Memory B cell (primary cell): Measurements from ENCODE around the gene PGGHG.

Experiments
- ATAC-seq: fragments of 150-1000 bp; cut with Tn5 transposase; 2 replicates; pipeline ENCODE4 v1.10.0; 2021; ENCODE audit warnings: low read depth, mild to moderate bottlenecking, moderate library complexity
- DNase-seq, 2 donors: peaks; one replicate each; pipeline ENCODE4 v3.0.0; 2022; ENCODE audit warnings: low spot score in 2 of 2
- H3K27ac Mint-ChIP-seq: one replicate; pipeline ENCODE4 v1.8.0; 2022; ENCODE audit warnings: mild to moderate bottlenecking, moderate library complexity, mixed read lengths
- H3K27me3 Mint-ChIP-seq: one replicate; pipeline ENCODE4 v1.8.0; 2022; ENCODE audit warnings: mixed read lengths
- H3K36me3 Mint-ChIP-seq: one replicate; pipeline ENCODE4 v1.8.0; 2022; ENCODE audit warnings: mild to moderate bottlenecking, mixed read lengths
- H3K4me1 Mint-ChIP-seq: one replicate; pipeline ENCODE4 v1.8.0; 2022; ENCODE audit warnings: mixed read lengths
- H3K4me3 Mint-ChIP-seq: one replicate; pipeline ENCODE4 v1.8.0; 2022; ENCODE audit warnings: mild to moderate bottlenecking, moderate library complexity, mixed read lengths
- H3K9me3 Mint-ChIP-seq: one replicate; pipeline ENCODE4 v1.8.0; 2022; ENCODE audit warnings: mixed read lengths

Gene PGGHG

DNA sequence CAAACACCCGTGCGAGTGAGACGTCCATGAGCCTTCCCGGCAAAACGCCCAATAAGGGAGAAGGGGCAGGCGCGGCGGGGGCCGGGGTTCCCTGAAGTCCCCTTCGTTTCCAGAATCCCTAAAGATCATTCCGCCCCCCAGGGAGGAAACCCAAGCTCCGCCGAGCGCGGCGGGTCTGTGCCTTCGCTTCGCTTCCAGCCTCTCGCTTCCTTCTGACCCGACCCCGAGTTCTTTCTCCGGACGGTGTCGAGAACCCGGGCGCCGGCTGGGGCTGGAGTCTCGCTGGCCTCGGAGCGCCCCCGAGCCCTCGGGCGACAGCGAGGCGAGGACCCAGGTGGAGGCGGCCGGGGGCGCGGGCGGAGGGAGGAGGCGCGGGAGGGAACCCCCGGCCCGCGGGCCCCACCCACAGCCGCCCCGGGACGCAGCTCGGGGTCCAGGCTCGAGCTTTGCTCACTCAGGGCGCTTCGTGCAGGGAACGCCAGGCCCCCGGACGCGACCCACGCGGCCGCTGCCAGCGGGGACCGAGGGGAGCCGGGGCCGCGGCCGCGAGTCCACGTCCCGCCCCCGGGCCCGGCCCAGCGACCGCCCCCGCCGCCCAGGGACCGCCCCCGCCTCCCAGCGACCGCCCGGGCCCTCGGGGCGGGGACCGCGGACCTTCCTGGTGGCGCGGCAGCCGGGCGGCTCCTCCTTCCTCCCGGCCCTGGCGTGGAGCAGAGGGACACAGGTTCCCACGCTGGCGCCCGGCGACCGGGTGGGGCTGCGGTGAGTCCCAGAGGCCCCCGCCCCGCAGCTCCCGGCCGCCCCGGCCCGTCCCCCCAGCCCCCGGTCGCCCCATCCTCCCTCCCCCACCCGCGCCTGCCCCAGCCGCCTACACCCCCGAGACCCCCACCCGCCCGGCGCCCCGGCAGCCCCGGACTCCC, at the start of gene PGGHG:
PGGHG (plus strand) TSS at position 649 of the 920 bp plus-strand sequence. CDS start 691 bp downstream, outside the sequence.
- peaks cover 7% of the 10 kb centered on the region for H3K27me3 Mint-ChIP-seq
- H3K27ac Mint-ChIP-seq, result peak within 1 kb of the TSS; percentile 83
- peaks cover 8% of the 10 kb centered on the region for H3K36me3 Mint-ChIP-seq
- H3K9me3 Mint-ChIP-seq, result no peaks in the 10 kb centered on the region
- H3K4me3 Mint-ChIP-seq, result peak within 1 kb of the TSS; percentile 96
- DNase-seq (no peak), ATAC-seq (peak; percentile 76)
- H3K4me1 Mint-ChIP-seq, result peaks cover 24% of the 10 kb centered on the region

DNA sequence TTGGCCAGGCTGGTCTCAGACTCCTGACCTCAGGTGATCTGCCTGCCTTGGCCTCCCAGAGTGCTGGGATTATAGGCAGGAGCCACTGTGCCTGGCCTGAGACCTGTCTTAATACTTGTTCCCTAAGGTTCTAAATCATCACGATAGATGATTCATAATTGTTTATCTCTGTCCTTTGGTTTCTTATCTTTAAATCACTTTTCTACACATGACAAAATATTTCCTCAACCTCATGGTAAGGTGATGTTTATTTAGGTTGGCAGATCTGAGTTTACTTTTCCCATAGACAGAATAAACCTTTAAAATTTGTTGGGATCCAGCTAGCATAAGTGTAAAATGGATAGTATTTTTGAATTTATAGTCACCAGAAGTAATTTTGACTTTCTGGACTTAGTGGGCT, 48.6 kb upstream of the PGGHG start:
- no peaks in the 10 kb centered on the region for H3K27me3 Mint-ChIP-seq
- H3K27ac Mint-ChIP-seq, result no peak overlapping the region

DNA sequence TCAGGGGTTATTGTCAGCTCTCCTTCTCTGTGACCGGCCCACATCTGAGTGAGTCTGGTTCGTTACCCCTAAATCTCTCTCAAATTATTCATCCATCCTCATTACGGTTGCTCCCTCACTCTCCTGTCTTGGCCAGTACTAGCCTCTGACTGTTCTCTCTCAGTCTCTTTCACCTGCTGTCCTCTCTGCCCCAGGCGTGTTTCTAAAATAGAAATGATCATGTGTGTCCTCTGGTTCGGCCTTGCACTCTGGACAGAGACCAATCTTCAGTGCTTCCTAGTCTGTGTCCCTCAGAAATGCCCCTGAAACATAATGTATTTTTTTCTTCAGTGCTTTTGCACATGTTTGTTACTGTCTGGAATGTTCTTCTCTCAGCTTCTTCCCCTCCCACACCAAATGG, 47.3 kb upstream of the PGGHG start:
- no peaks in the 10 kb centered on the region for H3K9me3 Mint-ChIP-seq
- ATAC-seq (no peak), DNase-seq (no peak)
- H3K4me1 Mint-ChIP-seq, result peaks cover 17% of the 10 kb centered on the region
- no peak overlapping the region for H3K4me3 Mint-ChIP-seq
- peak overlapping the region; percentile 9 for H3K27ac Mint-ChIP-seq
- peaks cover 32% of the 10 kb centered on the region for H3K36me3 Mint-ChIP-seq
- H3K27me3 Mint-ChIP-seq, result no peaks in the 10 kb centered on the region

More for the DNA sequence above, 48.6 kb upstream of the PGGHG start:
- H3K4me3 Mint-ChIP-seq, result no peak overlapping the region
- H3K36me3 Mint-ChIP-seq, result peaks cover 24% of the 10 kb centered on the region
- ATAC-seq (no peak), DNase-seq (no peak)
- peaks cover 20% of the 10 kb centered on the region for H3K4me1 Mint-ChIP-seq
- no peaks in the 10 kb centered on the region for H3K9me3 Mint-ChIP-seq

DNA sequence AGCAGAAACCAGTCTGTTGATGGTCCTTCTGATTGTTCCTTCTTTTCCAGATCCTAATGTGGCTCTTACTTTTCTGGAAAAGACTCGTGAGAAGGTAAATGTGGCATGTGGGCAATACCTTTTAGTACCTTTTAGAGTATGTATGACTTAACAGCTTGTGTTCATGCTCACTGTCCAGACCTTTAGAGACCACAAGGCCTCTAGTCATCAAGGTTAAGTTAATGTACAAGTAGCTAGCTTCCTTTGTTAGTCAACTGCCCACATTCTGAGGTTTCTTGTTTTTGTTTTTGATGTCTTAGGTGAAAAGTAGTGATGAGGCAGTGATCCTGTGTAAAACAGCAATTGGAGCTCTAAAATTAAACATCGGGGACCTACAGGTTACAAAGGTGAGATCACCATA, 44.5 kb upstream of the PGGHG start:
- H3K4me3 Mint-ChIP-seq, result no peak overlapping the region
- H3K9me3 Mint-ChIP-seq, result no peaks in the 10 kb centered on the region
- ATAC-seq (no peak), DNase-seq (no peak)
- H3K4me1 Mint-ChIP-seq, result peaks cover 17% of the 10 kb centered on the region
- H3K36me3 Mint-ChIP-seq, result peaks cover 42% of the 10 kb centered on the region
- H3K27me3 Mint-ChIP-seq, result no peaks in the 10 kb centered on the region
- H3K27ac Mint-ChIP-seq, result no peak overlapping the region

DNA sequence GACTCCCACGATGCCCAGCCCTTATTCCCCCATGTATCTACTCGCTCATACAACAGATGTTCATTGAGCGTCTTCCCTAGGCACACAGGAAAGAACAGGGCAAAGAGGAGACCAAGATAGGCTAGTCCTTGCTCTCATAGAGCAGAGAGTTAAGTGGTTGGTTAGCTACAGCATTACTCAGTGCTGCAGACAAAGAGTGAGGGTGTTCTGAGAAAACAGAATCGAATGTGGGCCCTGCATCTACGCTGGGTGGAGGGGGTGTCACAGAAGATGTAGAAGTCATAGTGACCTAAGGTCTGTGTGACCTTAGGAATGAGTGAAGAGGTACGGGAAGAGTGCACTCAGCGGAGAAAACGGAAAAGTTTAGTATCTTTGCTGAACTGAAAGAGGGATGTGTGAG, 39.9 kb upstream of the PGGHG start:
- H3K9me3 Mint-ChIP-seq, result no peaks in the 10 kb centered on the region
- H3K27ac Mint-ChIP-seq, result no peak overlapping the region
- ATAC-seq, result no peak
- no peak overlapping the region for H3K4me3 Mint-ChIP-seq
- no peak for DNase-seq
- H3K4me1 Mint-ChIP-seq, result peaks cover 10% of the 10 kb centered on the region
- H3K27me3 Mint-ChIP-seq, result no peaks in the 10 kb centered on the region
- peaks cover 40% of the 10 kb centered on the region for H3K36me3 Mint-ChIP-seq

DNA sequence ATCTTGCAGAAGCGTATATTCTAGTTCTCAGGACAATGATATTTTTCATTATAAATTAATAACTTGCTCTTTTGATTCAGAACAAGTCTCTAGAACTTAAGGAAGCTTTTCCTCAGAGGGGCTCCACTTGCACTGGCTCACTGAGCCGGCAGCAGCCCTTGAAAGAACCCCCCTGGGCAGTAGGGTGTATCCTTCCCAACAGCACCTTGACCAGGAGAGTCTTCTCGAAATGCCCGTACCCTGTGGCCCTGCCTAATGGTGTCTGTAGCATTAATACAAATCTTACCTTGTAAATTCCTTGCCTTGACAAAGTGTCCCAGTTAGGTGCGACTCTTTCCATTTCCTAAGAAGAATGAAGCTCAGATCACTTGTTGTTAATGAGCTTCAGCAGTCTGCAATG, 38.7 kb upstream of the PGGHG start:
- Mint-ChIP-seq H3K4me1 (peaks cover 8% of the 10 kb centered on the region), H3K27me3 (no peaks in the 10 kb centered on the region), H3K27ac (no peak overlapping the region), H3K9me3 (no peaks in the 10 kb centered on the region), H3K36me3 (peaks cover 36% of the 10 kb centered on the region), H3K4me3 (no peak overlapping the region)
- DNase-seq (no peak), ATAC-seq (no peak)

DNA sequence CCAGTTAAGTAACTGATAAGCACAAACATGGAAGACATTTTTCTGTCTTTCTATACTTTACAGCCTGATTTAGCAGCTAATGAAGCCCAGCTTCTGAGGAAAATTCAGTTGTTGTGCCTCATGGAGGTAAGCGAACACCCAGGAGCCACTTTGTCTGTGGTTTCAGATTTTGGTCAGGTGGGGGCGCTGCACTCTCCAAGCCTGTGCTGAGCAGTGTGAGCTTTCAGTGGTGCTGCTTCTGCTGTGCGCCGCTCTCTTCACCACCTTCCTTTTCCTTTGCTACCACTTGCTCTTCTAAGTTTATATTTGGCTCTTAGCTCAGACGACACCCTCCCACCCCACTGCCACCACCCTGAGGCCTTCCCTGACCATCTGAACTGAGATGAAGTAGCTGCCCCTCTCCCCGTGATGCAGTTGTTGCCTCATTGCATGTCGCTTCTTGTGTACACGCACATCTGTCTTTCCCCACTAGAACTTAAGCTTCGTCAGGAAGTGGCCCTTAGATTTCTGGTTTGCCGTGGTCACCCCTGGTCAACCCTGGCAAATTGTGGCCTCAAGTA, 38.1 kb upstream of the PGGHG start:
- peak; percentile 70 to 79 for DNase-seq
- no peaks in the 10 kb centered on the region for H3K27me3 Mint-ChIP-seq
- H3K36me3 Mint-ChIP-seq, result peaks cover 32% of the 10 kb centered on the region
- peak; percentile 99 for ATAC-seq
- no peak overlapping the region for H3K27ac Mint-ChIP-seq
- peaks cover 8% of the 10 kb centered on the region for H3K4me1 Mint-ChIP-seq
- peaks cover 1% of the 10 kb centered on the region for H3K9me3 Mint-ChIP-seq
- H3K4me3 Mint-ChIP-seq, result no peak overlapping the region

DNA sequence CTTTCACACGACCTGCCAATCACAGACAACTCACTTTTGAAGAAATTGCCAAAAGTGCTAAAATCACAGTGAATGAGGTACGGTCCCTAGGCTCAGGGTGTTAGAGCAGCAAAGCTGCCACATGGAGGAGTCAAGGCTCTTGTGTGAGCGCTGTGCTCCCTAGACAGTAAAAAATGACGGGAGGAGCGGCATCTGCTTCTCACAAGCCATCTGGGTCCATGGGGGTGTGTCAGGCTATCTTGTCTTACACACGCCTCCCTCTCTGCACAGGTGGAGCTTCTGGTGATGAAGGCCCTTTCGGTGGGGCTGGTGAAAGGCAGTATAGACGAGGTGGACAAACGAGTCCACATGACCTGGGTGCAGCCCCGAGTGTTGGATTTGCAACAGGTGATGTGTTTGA, 37.4 kb upstream of the PGGHG start:
- Mint-ChIP-seq H3K27ac (no peak overlapping the region), H3K36me3 (peaks cover 28% of the 10 kb centered on the region), H3K9me3 (peaks cover 1% of the 10 kb centered on the region), H3K27me3 (no peaks in the 10 kb centered on the region), H3K4me1 (peaks cover 11% of the 10 kb centered on the region), H3K4me3 (no peak overlapping the region)
- DNase-seq (no peak), ATAC-seq (no peak)

DNA sequence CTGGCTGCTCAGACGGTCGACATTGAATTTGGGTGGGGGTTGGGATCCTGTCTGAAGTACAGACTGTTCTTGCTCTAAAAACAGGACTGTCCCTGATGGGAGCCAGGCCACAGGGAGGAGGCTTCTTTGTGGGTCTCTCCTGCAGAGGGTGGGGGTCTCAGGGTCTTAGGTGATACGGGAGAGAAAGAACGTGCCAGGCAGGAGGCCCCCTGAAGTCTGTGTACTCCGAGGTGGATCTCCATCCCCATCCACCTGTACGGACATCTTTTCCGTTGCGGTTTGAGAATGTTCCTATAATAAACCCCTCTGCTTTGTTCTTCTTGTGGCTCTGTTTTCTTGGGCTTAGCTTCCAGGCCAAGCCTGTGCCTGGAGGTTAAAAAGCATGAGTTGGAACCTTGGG, 36.3 kb upstream of the PGGHG start:
- no peaks in the 10 kb centered on the region for H3K27me3 Mint-ChIP-seq
- DNase-seq (no peak), ATAC-seq (no peak)
- peaks cover 15% of the 10 kb centered on the region for H3K4me1 Mint-ChIP-seq
- H3K27ac Mint-ChIP-seq, result no peak overlapping the region
- peaks cover 1% of the 10 kb centered on the region for H3K9me3 Mint-ChIP-seq
- peaks cover 22% of the 10 kb centered on the region for H3K36me3 Mint-ChIP-seq
- H3K4me3 Mint-ChIP-seq, result no peak overlapping the region

DNA sequence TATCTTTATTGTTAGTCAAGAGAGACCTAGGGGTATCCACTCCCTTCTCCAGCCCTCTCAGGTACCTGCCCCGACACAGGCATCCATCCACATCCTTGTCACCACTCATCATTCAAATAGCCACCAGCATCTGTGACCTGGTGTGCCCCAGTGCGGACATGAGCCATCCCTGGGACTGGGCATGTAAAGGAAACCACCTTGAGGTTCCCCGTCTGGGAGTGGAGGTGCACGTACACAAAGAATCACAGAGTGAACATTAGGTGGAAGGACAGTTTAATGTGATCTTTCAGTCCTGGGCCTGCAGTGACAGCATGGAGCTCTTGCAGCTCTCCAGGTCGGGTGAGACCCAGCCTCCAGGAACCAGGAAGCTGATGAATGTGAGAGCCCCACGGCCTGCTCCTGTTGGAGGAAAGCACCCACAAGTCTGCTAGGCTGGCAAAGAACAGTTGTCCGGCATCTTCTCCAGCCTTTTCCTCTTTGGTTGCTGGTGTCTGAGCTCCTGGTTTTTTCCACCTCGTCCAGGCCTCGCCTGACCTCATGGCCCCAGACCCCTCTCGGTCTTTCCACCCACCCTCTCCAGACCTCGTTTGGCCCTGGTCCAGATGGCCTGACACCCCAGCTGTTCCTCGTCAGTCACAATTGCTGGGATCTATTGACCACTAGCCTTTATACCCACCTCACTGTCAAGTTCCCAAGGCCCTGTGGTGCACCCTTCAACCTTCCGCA, 35.6 kb upstream of the PGGHG start:
- H3K4me3 Mint-ChIP-seq, result no peak overlapping the region
- ATAC-seq (no peak), DNase-seq (no peak)
- H3K36me3 Mint-ChIP-seq, result peaks cover 22% of the 10 kb centered on the region
- H3K4me1 Mint-ChIP-seq, result peaks cover 21% of the 10 kb centered on the region
- no peaks in the 10 kb centered on the region for H3K27me3 Mint-ChIP-seq
- peaks cover 1% of the 10 kb centered on the region for H3K9me3 Mint-ChIP-seq
- no peak overlapping the region for H3K27ac Mint-ChIP-seq

DNA sequence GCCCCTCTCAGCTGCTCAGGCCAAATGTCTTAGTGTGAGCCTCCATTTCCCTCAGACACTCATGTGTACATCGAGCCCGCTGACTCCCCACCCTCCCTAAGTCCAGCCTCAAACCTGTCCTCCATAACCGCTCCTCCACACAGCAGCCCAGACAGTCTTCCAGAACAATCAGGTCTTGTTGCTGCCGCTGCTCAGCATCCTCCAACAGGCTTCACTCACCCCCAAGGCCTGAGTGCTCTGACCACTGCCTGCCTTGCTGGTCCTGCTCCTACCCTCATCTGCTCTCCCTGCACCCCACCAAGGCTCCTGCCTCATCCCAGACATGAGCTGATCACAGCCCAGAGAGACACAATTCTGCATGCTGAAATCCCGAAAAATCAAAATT, 35.0 kb upstream of the PGGHG start:
- no peak for DNase-seq

DNA sequence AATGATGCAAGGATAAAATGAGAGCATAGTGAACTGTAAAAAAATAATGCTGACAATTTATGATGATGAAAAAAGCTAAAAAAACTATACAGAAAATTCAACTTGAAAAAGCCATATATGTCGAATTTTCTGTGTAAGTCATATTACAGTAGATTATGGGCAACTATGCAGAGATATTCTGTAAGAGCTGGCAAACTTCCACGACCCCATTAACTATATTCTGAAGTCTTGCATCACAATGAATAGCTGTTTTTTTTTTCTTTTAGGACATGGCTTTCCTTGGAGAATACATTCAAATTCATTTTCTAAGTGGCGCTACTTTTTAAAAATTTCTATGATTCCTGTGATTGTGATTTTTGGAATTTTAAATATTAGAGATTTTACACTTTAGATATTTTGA, 33.8 kb upstream of the PGGHG start:
- Mint-ChIP-seq H3K4me1 (peaks cover 19% of the 10 kb centered on the region), H3K9me3 (peaks cover 1% of the 10 kb centered on the region), H3K4me3 (no peak overlapping the region), H3K27me3 (no peaks in the 10 kb centered on the region), H3K36me3 (peaks cover 18% of the 10 kb centered on the region), H3K27ac (no peak overlapping the region)
- DNase-seq, result no peak
- ATAC-seq, result no peak

More for the DNA sequence above, 35.0 kb upstream of the PGGHG start:
- Mint-ChIP-seq H3K4me1 (peaks cover 22% of the 10 kb centered on the region), H3K27ac (no peak overlapping the region), H3K36me3 (peaks cover 22% of the 10 kb centered on the region), H3K27me3 (no peaks in the 10 kb centered on the region), H3K4me3 (no peak overlapping the region), H3K9me3 (peaks cover 1% of the 10 kb centered on the region)
- no peak for ATAC-seq

DNA sequence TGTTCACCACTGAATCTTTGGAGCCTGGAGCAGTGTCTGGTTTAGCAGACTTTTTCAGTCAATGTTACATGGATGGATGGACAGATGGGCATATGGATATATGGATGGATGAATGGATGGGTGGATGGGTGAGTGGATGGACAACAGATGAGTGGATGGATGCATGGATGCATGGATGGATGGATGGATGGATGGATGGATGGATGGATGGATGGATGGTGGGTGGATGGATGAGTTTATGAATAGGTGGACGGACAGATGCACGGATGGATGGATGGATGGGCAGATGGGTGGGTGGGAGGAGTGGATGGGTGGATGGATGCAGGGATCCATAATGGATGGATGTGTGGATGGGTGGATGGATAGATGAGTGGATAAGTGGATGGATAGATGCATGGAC, 33.1 kb upstream of the PGGHG start:
- H3K4me1 Mint-ChIP-seq, result peaks cover 18% of the 10 kb centered on the region
- ATAC-seq (no peak), DNase-seq (no peak)
- no peak overlapping the region for H3K27ac Mint-ChIP-seq
- H3K27me3 Mint-ChIP-seq, result no peaks in the 10 kb centered on the region
- H3K36me3 Mint-ChIP-seq, result peaks cover 18% of the 10 kb centered on the region
- H3K9me3 Mint-ChIP-seq, result peaks cover 2% of the 10 kb centered on the region
- H3K4me3 Mint-ChIP-seq, result no peak overlapping the region
